Gastroesophageal sphincter (tissue), 4 donors: ENCODE results near the gene POP4. TPM values are rescaled to one million over a fixed set of nuclear protein-coding genes. Genes with fewer than 3 reads are reported as not detected.

ENCODE experiments used
- ATAC-seq: fragments of 150-250 bp; one replicate; pipeline ENCODE4 v1.9.1; 2016; ENCODE audit warnings: mild to moderate bottlenecking, moderate library complexity
- H3K27ac ChIP-seq, 4 donors: fragments of 200-600 bp; sonication (generic) in 3 of 4; 1 replicate in 3 of 4; 2 replicates in 1 of 4; pipeline ENCODE4 v1.5.1; 2016 to 2019
- H3K27me3 ChIP-seq: fragments of 200-600 bp; sonication (generic); one replicate; pipeline ENCODE4 v1.5.1; 2019
- H3K36me3 ChIP-seq, 2 donors: fragments of 200-600 bp; sonication (generic); one replicate each; pipeline ENCODE4 v1.5.1; 2019; ENCODE audit warnings: control low read depth in 1 of 2
- H3K4me1 ChIP-seq, 3 donors: fragments of 200-600 bp; sonication (generic); 1 replicate in 2 of 3; 2 replicates in 1 of 3; pipeline ENCODE4 v1.5.1; 2016 to 2019; ENCODE audit warnings: control low read depth in 2 of 3
- H3K4me3 ChIP-seq, 2 donors: fragments of 200-600 bp; sonication (generic); one replicate each; pipeline ENCODE4 v1.5.1; 2019; ENCODE audit warnings: mild to moderate bottlenecking in 1 of 2, moderate library complexity in 1 of 2
- H3K9me3 ChIP-seq, 3 donors: fragments of 200-600 bp; sonication (generic); one replicate each; pipeline ENCODE4 v1.5.1; 2017 to 2019; ENCODE audit warnings: control low read depth in 2 of 3
- CTCF ChIP-seq, 4 experiments: fragments of 200-600 bp in 2 of 4; fragments of 450-650 bp in 2 of 4; sonication (generic) in 1 of 4; IDR thresholded peaks; one replicate each; pipeline ENCODE4 v1.5.1; 2017 to 2019; ENCODE audit warnings: antibody characterized with exemption in 4 of 4, mild to moderate bottlenecking in 2 of 4, moderate library complexity in 2 of 4
- EP300 ChIP-seq: sonication (generic); formaldehyde crosslinking; IDR thresholded peaks from one replicate; pipeline ENCODE4 v1.6.1; 2017; ENCODE audit warnings: antibody characterized with exemption, mild to moderate bottlenecking
- POLR2A ChIP-seq, 2 donors: fragments of 450-650 bp; IDR thresholded peaks; one replicate each; pipeline ENCODE4 v1.6.1; 2017; ENCODE audit warnings: antibody characterized with exemption in 2 of 2, mild to moderate bottlenecking in 2 of 2, moderate library complexity in 1 of 2
- POLR2AphosphoS5 ChIP-seq: sonication (generic); formaldehyde crosslinking; IDR thresholded peaks from one replicate; pipeline ENCODE4 v1.6.1; 2017; ENCODE audit warnings: antibody characterized with exemption
- WGBS, 2 donors: methylation state at CpG; one replicate each; pipeline ENCODE4 v1.1.5; 2018; ENCODE audit warnings: low coverage in 1 of 2; 5-methylcytosine and 5-hydroxymethylcytosine counted together
- total RNA-seq, 4 donors: library from RNA; depleted of rRNA; stranded (reverse); fragments of >200 nt; gene quantifications; one replicate each; pipeline ENCODE4 v1.1.0, GENCODE V29; 2016

Gene POP4
- total RNA-seq, 4 donors from 2014 or later, result 41.4 to 79.7 (median 61.7) TPM

DNA sequence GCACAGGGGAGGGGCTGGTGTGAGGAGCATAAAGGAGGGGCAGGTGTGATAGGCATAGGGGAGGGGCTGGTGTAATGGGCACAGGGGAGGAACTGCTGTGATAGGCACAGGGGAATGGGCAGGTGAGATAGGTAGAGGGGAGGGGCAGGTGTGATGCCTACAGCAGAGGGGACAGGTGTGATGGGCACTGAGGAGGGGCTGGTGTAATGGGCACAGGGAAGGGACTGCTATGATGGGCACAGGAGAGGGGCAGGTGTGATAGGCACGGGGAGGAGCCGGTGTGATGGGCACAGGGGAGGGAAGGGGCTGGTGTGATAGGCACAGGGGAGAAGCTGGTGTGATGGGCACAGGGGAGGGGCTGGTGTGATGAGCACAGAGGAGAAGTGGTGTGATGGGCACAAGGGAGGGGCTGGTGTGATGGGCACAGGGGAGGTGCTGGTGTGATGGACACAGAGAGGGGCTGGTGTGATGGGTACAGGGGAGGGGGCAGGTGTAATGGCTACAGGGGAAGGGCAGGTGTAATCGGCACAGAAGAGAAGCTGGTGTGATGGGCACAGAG lies 39.5 kb upstream of the POP4 start:
- WGBS, 2 donors, result 84 to 100% methylated on average over 2 to 3 of the region's 3 CpGs
- no peak for ATAC-seq
- peaks cover 88% of the 10 kb centered on the region for H3K27me3 ChIP-seq

GRCh38 chr19:29567366-29567915 lies 38.6 kb upstream of the POP4 start:
- no peak for ATAC-seq
- peaks cover 88% of the 10 kb centered on the region for H3K27me3 ChIP-seq
- H3K27ac ChIP-seq, result no peak overlapping the region
- H3K9me3 ChIP-seq, result no peaks in the 10 kb centered on the region
- no peaks in the 10 kb centered on the region for H3K4me1 ChIP-seq
- WGBS, 2 donors, result 58 to 73% methylated on average over 2 of the region's 2 CpGs
- H3K36me3 ChIP-seq, result no peaks in the 10 kb centered on the region
- H3K4me3 ChIP-seq, result no peak overlapping the region
- no peak for TF ChIP-seq CTCF (IDR thresholded peaks at IDR 0.05)
- TF ChIP-seq EP300, result no peak
- no peak for TF ChIP-seq POLR2AphosphoS5
- TF ChIP-seq POLR2A (IDR thresholded peaks at IDR 0.05), result no peak

More for the DNA sequence above, 39.5 kb upstream of the POP4 start:
- no peak for TF ChIP-seq CTCF (IDR thresholded peaks at IDR 0.05)
- TF ChIP-seq POLR2A (IDR thresholded peaks at IDR 0.05), result no peak
- TF ChIP-seq EP300, result no peak
- no peak for TF ChIP-seq POLR2AphosphoS5
- Histone ChIP-seq H3K4me3 (no peak overlapping the region), H3K4me1 (no peaks in the 10 kb centered on the region), H3K36me3 (no peaks in the 10 kb centered on the region), H3K27ac (no peak overlapping the region), H3K9me3 (no peaks in the 10 kb centered on the region)

- WGBS, 2 donors, result 57 to 69% methylated on average over 6 to 12 of the region's 22 CpGs
- no peaks in the 10 kb centered on the region for H3K4me1 ChIP-seq
- H3K36me3 ChIP-seq, result no peaks in the 10 kb centered on the region
- TF ChIP-seq CTCF (IDR thresholded peaks at IDR 0.05) (no peak), POLR2A (IDR thresholded peaks at IDR 0.05) (no peak), POLR2AphosphoS5 (no peak), EP300 (no peak)
- H3K27me3 ChIP-seq, result peaks cover 89% of the 10 kb centered on the region
- H3K9me3 ChIP-seq, result no peaks in the 10 kb centered on the region
- H3K4me3 ChIP-seq, result no peak overlapping the region
- no peak for ATAC-seq
- no peak overlapping the region for H3K27ac ChIP-seq
These were observed 37.8 kb upstream of the POP4 start for GRCh38 chr19:29568036-29569025.

DNA sequence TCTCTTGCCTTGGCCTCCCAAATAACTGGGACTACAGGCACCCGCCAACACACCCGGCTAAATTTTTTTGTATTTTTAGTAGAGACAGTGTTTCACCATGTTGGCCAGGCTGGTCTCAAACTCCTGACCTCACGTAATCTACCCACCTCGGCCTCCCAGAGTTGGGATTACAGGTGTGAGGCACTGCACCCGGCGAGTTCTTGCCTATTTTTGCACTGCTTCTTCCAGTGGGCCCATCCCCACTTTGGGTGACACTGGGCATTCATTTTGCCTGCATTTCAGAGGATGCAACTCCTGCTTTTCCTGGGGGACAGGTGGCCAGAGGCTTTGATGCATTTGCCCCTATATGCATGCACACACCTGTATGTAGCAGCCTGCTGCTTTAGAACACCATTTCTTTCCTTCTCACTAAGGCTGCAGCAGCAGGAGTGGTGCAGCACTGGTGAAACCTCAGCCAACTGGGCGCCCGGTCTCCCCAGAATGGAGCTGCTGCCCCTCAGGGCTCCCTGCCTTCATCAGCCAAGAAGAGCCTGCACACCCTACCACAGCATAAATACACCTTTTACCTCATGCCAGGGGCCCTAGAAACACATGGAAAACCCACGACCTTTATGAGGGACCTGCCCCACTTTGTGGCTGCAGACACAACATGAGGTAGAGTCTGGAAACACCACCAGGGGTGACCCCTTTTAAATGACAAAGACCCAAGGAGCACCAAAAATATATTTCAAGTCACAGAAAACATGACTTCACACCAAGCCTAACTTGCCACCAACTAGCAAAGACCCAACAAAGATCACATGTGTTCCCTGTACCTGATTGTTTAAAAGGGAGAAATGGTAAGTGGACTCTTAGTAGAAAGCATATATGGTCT lies 36.8 kb upstream of the POP4 start:
- Histone ChIP-seq H3K4me1 (no peaks in the 10 kb centered on the region), H3K27ac (no peak overlapping the region), H3K36me3 (no peaks in the 10 kb centered on the region), H3K9me3 (no peaks in the 10 kb centered on the region), H3K27me3 (peaks cover 89% of the 10 kb centered on the region), H3K4me3 (no peak overlapping the region)
- ATAC-seq, result no peak
- WGBS, 2 donors, result 86 to 94% methylated on average over 2 to 8 of the region's 9 CpGs
- no peak for TF ChIP-seq EP300
- no peak for TF ChIP-seq POLR2AphosphoS5
- no peak for TF ChIP-seq CTCF (IDR thresholded peaks at IDR 0.05)
- TF ChIP-seq POLR2A (IDR thresholded peaks at IDR 0.05), result no peak
